Stimulated activated CD8-positive, alpha-beta memory T cell treated with anti-CD3 and anti-CD28 coated beads, Interleukin-4, amount 100 ng/mL, for 48 hours (primary cell): ENCODE data around the gene SLC28A2.
A peak's percentile ranks its signal among the peaks of the same experiment; 100 is the strongest.
"Not testable (repeated sequence)": the region's sequence is repeated elsewhere in the genome, so short reads cannot be mapped to it uniquely, and the experiment has no call there.

Experiments used
- DNase-seq: peaks from one replicate; pipeline ENCODE4 v3.0.0-alpha.2; 2020

Gene SLC28A2

DNA sequence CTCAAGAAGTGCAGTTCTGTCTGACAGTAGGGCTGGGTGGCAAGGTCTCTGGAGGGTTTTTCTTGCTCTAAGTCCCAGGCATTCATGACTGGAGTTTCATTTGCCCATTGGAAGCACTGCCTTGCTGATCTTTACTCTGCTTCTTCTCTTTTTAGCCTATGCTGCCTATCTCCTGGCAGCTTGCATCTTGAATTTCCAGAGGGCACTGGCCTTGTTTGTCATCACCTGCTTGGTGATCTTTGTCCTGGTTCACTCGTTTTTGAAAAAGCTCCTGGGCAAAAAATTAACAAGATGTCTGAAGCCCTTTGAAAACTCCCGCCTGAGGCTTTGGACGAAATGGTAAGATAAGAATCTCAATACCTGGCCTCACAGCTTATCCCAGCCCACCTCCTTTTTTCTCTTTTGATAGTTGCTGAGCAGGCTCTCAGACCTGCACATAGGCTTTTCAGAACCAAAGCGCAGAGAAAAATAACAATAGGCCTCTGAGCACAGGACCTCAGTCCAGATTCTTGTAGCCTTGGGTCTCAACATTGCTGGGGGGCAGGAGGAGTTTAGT lies 10.9 kb downstream of the SLC28A2 start:
- no peak for DNase-seq

DNA sequence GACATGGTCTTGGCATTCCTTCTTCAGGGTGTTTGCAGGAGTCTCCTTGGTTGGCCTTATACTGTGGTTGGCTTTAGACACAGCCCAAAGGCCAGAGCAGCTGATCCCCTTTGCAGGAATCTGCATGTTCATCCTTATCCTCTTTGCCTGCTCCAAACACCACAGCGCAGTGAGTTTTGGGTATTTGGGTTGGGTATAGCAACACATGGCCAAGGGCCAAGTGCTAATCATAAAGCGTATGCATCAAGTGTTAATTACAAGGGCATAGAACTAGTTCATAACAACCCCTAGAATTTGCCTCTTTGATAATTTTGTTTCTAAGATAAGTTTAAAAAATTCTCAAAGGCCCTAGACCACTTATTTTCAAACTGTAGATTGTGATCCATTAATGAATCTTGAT lies 11.8 kb downstream of the SLC28A2 start:
- no peak for DNase-seq

DNA sequence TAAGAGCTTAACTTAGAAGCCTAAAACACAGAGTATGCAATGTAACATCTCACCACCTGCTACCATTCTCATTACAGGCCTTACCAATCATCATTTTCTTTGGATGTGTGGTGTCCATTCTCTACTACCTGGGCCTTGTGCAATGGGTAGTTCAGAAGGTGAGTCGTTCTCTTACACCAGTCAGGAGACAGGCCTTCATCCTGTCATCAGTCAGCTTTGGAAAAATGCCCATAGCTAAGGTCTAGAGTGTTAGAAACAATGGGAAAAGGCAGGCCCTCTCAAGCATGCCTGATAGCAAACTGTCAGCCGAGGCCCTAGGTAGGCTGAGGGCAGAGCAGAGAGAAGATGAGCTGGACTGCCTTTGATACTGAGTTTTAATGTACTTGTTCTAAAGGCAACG lies 13.5 kb downstream of the SLC28A2 start:
- no peak for DNase-seq

DNA sequence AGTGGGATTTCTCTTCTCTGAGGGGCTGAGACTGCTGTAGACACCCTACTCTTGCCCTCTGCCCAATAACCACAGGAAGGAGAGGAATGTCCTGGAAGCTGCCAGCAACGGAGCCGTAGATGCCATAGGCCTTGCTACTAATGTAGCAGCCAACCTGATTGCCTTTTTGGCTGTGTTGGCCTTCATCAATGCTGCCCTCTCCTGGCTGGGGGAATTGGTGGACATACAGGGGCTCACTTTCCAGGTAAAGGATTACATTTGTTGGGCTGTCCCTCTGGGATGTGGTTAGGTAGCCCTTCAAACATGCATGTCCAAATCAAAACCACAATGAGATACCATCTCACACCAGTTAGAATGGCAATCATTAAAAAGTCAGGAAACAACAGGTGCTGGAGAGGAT lies 16.1 kb downstream of the SLC28A2 start:
- DNase-seq = peak; percentile 28

DNA sequence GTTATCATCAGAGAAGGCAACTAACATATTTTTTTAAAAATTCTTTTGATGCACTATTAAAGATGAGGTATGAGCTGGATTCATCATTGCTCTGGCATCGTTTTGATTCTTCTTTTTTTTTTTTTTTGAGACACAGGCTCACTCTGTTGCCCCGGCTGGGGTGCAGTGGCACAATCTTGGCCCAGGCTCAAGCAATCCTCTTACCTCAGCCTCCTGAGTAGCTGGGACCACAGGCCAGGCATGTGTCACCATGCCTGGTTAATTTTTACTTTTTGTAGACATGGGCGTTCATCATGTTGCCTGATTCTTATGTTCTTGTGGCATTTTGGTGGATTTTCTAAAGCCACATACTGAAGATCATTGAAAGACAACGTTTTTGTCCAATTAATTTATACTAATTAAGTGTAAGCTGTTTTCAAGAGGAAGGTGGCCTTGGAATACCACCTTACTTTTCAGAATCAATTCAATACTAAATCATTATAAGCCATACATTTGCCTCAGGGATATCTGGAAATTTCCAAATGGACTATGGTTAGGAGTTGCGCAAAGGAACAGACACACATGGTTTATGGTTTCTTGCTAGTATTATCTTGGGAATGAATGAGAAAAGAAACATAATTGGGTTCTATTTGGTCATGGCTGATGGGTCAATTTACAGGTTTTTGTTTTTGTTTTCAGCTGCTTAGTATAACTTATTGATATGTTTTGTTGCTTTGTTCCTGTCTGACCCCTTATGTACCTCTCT lies 22.8 kb downstream of the SLC28A2 start:
- no peak for DNase-seq

DNA sequence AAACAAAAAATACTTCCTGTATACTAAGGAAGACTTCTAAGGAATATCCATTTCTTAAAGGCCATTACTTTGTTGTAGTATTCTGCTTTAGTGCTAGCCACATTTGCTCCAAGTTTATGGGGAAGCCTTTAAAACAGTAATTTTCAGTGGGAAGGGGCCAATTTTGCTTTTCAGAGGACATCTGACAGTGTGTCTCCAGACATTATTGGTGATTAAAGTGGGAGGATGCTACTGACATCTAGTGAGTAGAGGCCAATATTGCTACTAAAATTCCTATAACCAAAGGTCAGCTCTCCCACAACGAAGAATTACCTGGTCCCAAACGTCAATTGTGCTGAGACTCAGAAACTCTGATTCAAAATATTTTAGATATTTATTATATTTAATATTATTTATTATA lies 24.8 kb downstream of the SLC28A2 start:
- DNase-seq = no peak

DNA sequence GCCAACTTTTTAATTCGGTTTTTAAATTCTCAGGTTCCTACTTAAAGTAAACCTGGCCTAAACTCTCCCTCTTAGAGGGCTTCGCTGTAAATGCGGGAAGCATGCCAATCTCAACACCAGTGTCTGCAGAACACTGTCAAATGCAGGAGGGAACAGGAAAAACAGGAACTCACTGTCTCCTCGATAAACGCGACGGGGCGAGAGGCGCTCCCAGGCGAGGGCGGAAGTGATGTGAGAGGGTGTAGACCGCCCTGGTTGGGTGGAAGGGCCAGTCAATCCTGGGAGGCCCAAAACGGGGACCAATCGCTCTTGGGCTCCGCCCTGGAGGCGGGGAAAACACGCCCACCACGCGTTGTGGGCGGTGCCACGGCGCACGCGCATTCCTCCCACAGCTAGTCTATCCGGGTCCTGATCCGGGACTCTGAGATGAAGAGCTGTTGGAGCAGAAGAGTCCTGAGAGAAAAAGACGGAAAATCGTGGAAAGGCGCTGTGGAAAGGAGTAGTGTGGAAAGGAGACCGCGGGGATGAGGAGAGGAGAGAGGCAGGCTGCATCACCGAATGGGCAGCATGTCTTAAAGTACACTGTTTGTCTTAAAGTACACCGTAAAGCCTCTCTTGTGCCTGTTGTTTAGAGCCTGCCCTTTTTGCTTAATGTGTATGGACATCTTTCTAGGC lies 27.1 kb downstream of the SLC28A2 start:
- peak; percentile 98 for DNase-seq

DNA sequence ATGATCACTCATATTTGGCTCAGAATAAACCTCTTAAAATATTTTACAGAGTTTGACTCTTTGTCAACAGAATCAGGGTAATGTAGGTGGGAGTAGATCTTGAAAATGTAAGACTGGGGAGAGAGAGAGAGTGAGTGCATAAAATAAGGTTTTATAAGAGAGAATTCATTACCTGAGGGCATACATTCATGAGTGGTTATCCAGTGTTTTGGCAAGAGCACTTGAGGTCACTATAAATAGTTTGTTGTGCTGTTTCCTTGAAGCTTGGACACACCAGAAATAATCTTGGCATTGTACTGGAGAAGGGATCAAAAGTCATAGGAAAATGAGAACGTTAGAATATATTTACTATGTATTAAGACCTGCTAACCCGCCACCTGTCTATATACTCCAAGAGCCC lies 33.4 kb downstream of the SLC28A2 start:
- DNase-seq = no peak

DNA sequence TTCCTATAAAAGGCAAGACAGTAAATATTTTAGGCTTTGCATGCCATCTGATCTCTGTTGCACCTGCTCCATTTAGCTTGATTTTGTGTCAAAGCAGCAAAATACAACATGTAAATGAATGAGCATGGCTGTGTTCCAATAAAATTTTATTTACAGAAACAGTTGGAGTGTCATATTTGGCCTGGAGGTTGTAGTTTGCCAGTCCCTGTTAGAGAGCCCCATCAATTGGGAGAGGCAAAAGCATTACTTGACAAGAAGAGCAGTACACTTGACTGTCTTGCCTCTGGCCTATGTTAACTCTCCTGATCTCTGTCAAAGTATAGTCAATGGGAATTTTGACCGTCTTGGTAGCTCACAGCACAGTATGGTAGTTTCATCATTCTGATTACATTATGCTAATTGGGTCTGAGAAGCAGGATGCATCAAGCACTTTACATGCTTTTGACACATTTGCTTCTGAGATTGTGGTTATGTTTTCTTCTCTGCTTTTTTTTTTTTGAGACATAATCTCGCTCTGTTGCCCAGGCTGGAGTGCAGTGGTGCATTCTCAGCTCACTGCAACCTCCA lies 35.4 kb downstream of the SLC28A2 start:
- no peak for DNase-seq

DNA sequence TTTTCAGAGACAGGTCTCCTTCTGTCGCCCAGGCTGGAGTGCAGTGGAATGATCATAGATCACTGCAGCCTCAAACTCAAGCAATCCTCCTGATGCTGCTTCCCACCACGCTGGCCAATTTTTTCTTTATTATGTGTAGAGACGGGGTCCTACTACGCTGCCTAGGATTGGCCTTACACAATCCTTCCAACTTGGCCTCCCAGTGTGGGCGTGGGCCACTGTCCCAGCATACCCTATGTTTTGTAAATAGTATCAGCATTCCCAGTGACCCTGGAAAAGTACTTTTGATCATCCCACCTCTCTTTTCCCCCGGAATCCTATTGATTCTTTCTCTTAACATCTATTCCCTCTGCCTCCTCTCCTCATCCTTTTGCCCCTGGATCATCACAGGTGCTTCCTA lies 36.9 kb downstream of the SLC28A2 start:
- no peak for DNase-seq

DNA sequence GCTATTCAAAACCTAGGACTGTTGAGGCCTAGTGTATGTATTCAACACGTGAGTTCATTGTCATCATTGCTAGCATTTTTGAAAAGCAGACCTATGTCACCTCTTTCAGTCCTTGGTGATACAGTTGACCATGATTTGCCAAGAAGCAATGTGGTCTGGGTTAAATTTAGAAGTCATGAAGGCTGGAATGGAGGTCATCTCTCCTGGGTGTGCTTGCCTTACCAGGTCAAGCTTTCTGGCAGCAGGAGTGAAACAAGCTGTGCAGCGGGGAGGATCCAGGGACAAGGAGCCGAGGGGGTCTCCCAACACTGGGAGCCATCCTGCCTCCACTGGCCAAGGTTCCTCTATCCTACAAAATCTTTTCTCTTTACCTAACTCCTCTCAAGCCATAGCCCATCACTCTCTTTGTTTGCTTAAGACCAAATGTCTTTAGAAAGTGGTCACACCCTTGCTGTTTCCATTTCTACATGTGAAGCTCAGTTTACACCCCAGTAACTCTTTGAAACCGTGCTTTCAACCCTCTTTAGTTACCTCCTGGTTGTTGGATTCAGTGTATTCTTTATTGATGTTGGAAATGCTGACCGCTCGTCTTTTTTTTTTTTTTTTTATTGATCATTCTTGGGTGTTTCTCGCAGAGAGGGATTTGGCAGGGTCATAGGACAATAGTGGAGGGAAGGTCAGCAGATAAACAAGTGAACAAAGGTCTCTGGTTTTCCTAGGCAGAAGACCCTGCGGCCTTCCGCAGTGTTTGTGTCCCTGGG lies 40.0 kb downstream of the SLC28A2 start:
- DNase-seq = no peak

DNA sequence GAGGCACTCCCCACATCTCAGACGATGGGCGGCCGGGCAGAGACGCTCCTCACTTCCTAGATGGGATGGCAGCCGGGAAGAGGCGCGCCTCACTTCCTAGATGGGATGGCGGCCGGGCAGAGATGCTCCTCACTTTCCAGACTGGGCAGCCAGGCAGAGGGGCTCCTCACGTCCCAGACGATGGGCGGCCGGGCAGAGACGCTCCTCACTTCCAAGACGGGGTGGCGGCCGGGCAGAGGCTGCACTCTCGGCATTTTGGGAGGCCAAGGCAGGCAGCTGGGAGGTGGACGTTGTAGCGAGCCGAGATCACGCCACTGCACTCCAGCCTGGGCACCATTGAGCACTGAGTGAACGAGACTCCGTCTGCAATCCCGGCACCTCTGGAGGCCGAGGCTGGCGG lies 41.3 kb downstream of the SLC28A2 start:
- DNase-seq = not testable (repeated sequence)

DNA sequence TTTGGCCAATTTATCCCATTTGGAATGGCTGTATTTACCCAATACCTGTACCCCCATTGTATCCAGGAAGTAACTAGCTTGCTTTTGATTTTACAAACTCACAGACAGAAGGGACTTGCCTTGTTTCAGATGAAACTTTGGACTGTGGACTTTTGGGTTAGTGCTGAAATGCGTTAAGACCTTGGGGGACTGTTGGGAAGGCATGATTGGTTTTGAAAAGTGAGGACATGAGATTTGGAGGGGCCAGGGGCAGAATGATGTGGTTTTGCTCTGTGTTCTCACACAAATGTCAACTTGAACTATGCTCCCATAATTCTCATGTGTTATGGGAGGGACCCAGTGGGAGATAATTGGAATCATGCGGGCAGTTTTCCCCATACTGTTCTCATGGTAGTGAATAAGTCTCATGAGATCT lies 46.9 kb downstream of the SLC28A2 start:
- not testable (repeated sequence) for DNase-seq

DNA sequence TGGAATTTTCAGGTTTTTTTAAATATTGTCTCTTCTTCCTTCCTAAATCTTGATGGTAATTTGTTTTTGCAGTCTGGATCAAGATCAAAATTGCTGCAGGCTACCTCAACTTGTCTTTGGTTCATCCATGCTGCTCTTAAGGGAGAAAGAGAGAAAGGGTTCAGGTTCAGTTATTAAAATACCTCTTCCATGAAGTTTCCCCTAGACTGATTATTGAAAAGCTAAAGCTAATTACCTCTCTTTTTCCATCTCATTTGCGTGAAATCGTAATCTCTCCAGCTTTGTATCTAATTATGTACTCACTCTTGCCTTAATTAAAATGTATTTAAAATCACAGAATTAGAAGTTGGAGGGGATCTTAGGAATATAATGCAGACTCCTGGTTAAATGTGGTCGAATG lies 52.7 kb downstream of the SLC28A2 start:
- no peak for DNase-seq

DNA sequence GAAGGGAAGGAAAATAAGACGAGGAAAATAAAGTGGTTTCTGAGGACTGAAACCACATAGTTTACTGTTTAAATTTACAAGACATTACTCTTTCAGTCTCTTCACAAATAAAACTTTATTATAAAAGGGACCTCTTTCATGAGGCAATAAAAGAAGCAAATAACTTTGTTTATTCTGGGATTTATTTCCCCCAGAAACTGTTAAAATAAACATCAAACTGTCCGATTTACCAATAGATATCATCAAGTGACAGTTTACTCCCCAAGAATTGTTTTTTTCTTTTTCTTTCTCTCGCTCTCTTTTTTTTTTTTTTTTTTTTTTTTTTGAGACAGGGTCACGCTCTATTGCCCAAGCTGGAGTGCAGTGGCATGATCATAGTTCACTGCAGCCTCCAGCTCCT lies 54.1 kb downstream of the SLC28A2 start:
- DNase-seq = no peak

DNA sequence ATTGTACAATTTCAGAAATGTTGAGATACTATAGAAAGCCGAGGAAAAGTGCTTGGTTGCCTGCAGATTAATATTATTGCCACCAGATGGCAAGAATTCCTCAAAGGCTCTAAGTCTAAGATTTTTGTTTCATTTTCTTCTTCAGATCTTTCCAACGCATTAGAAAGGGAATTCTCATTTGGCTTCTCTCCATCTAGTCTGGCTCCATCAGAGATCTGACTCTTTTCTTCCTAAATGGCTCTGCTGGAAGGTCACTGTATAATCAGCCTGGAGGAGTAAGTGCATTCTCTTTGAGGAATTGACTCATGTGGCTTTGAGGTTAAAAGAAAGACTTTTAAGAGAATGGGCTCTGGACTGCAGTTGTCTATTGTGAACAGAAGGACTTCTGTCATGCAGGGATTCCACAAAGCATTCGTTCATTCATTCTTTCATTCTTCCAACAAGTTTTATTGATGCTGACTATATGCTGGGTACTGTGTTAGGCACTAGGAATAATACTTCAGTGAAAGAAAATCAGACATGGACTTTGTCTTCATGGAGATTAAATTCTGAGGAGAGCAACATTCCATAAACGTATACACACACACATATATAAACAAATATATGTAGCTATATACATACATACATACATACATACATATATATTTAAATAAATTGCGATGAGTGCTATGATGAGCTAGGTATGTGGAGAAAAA lies 55.3 kb downstream of the SLC28A2 start:
- DNase-seq = no peak

DNA sequence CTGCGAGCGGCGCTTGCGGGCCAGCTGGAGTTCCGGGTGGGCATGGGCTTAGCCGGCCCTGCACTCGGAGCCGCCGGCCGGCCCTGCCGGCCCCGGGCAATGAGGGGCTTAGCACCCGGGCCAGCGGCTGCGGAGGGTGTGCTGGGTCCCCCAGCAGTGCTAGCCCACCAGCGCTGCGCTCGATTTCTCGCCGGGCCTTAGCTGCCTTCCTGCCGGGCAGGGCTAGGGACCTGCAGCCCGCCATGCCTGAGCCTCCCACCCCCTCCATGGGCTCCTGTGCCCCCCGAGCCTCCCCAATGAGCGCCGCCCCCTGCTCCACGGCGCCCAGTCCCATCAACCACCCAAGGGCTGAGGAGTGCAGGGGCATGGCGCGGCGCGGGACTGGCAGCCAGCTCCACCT lies 62.1 kb downstream of the SLC28A2 start:
- DNase-seq = not testable (repeated sequence)

DNA sequence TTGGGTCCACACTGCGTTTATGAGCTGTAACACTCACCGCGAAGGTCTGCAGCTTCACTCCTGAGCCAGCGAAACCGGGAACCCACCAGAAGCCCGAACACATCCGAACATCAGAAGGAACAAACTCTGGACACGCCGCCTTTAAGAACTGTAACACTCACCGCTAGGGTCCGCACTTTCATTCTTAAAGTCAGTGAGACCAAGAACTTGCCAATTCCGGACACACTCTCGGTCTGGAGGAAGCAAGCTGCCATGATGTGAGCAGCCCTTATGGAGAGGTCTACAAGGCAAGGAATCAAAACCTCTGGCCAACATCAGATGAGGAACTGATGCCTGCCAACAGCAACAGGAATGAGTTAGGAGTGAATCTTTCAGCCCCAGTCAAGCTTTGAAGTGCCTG lies 62.9 kb downstream of the SLC28A2 start:
- DNase-seq = no peak

DNA sequence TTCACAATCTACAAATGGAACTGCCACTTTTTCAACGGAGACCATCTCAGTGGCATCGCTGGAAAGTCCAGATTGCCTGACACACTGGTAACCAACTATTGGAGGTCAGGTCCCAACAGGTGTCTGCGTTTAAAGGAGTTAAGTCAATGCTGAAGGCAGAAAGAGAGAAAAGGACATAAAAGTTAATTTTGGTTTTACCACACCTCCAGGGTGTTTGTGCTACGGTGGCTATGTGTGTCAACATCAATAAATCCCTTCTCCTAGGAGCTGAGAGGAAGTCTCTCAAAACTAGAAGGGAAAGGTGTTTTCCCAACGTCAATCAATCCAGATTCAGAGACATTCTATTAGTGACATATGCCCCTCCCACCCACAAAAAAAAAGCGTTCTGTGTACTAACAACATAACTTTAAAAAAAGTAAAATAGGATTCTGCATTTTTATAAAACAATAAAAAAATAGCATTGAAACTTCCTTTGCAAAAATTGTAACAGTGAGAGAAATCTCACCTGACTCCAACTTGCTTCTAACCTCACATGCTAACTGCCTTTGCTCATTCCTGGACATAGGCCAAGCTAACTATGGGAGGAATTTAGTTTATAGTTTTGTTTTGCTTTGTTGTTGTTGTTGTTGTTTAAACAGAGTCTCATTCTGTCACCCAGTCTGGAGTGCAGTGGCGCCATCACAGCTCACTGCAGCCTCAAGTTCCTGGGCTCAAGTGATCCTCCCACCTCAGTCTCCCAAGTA lies 67.6 kb downstream of the SLC28A2 start:
- DNase-seq = no peak

DNA sequence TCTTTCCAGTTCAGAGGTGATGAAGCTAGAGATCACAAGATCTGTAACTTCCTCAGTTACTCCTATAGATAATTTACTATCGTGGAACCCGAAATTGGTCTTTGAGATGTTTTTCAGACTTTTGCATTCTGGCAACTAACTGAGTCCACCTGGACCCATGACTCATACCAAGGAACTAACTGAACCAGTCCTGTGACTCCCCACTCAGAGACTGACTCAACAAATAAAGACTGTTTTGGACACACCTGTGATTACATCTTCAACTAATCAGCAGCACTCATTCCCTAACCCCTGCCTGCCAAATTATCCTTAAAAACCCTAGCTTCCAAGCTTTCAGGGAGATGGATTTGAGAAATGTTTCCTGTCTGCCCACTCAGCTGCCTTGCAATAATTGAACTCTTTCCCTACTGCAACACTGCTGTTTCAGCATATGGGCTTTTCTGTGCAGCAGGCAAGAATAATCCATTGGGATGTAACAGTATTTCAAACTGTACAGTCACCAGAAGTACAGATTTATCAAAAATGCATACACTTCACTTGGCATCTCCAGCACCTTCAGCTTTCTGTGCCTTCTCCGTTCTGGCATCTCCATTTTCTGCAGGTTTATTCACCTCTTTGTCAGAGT lies 68.7 kb downstream of the SLC28A2 start:
- DNase-seq = no peak

DNA sequence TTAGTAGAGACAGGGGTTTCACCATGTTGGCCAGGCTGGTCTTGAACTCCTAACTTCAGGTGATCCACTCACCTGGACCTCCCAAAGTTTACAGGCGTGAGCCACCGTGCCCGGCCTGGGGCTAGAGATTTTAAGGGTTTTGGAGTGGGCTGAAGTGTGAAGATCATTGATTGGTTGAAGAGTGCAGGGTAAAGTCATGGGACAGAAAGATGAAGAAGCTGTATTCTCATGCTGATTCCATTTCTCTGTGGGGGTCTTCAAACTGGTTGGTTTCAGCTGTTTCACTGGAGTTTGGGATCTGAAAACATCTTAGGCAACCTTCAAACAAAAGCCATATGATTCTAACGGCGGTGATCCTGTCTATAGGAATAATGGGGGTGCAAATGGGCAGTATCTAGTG lies 74.2 kb downstream of the SLC28A2 start:
- DNase-seq = no peak
